ENCODE measurements around the gene CHMP4B.

The CHMP4B gene

GRCh38 chr20:33839591-33839990 lies 28.4 kb downstream of the CHMP4B start:
- no peak for TF ChIP-seq FOXP2 (optimal IDR thresholded peaks at IDR 0.05; ENCODE audit: borderline replicate concordance, extremely low read depth, extremely low read length, insufficient read depth)
- no peak for TF ChIP-seq POLR2AphosphoS5 (IDR thresholded peaks at IDR 0.05; ENCODE audit: low read depth, low read length)

- TF ChIP-seq SIN3A (IDR thresholded peaks at IDR 0.05; ENCODE audit: borderline replicate concordance, insufficient read depth, low read length): no peak
- no peak for TF ChIP-seq FOXP2 (optimal IDR thresholded peaks at IDR 0.05; ENCODE audit: borderline replicate concordance, extremely low read depth, extremely low read length, insufficient read depth)
- TF ChIP-seq TAF1 (IDR thresholded peaks at IDR 0.05; ENCODE audit: borderline replicate concordance, insufficient read depth, low read length): no peak
- TF ChIP-seq REST (IDR thresholded peaks at IDR 0.05; ENCODE audit: insufficient read depth in 1 of 2, low read depth in 2 of 2, low read length in 2 of 2): no peak
- TF ChIP-seq POLR2AphosphoS5 (IDR thresholded peaks at IDR 0.05; ENCODE audit: low read depth, low read length): no peak
Observed at GRCh38 chr20:33840160-33840559, 29.0 kb downstream of the CHMP4B start.

- TF ChIP-seq SIN3A (IDR thresholded peaks at IDR 0.05; ENCODE audit: borderline replicate concordance, insufficient read depth, low read length) (no peak), POLR2AphosphoS5 (IDR thresholded peaks at IDR 0.05; ENCODE audit: low read depth, low read length) (no peak)
Observed at GRCh38 chr20:33840759-33841435, 29.7 kb downstream of the CHMP4B start.

GRCh38 chr20:33841436-33841799 lies 30.3 kb downstream of the CHMP4B start:
- TF ChIP-seq FOXP2 (optimal IDR thresholded peaks at IDR 0.05; ENCODE audit: borderline replicate concordance, extremely low read depth, extremely low read length, insufficient read depth) (no peak), POLR2AphosphoS5 (IDR thresholded peaks at IDR 0.05; ENCODE audit: low read depth, low read length) (no peak), REST (IDR thresholded peaks at IDR 0.05; ENCODE audit: insufficient read depth in 1 of 2, low read depth in 2 of 2, low read length in 2 of 2) (no peak), SIN3A (IDR thresholded peaks at IDR 0.05; ENCODE audit: borderline replicate concordance, insufficient read depth, low read length) (no peak), TAF1 (IDR thresholded peaks at IDR 0.05; ENCODE audit: borderline replicate concordance, insufficient read depth, low read length) (no peak)

- TF ChIP-seq SIN3A (IDR thresholded peaks at IDR 0.05; ENCODE audit: borderline replicate concordance, insufficient read depth, low read length) (no peak), FOXP2 (optimal IDR thresholded peaks at IDR 0.05; ENCODE audit: borderline replicate concordance, extremely low read depth, extremely low read length, insufficient read depth) (no peak), REST (IDR thresholded peaks at IDR 0.05; ENCODE audit: insufficient read depth in 1 of 2, low read depth in 2 of 2, low read length in 2 of 2) (no peak), POLR2AphosphoS5 (IDR thresholded peaks at IDR 0.05; ENCODE audit: low read depth, low read length) (no peak), TAF1 (IDR thresholded peaks at IDR 0.05; ENCODE audit: borderline replicate concordance, insufficient read depth, low read length) (no peak)
Observed at GRCh38 chr20:33842346-33842745, 31.2 kb downstream of the CHMP4B start.

GRCh38 chr20:33843050-33843449 lies 31.9 kb downstream of the CHMP4B start:
- TF ChIP-seq SIN3A (IDR thresholded peaks at IDR 0.05; ENCODE audit: borderline replicate concordance, insufficient read depth, low read length) (no peak), FOXP2 (optimal IDR thresholded peaks at IDR 0.05; ENCODE audit: borderline replicate concordance, extremely low read depth, extremely low read length, insufficient read depth) (no peak), REST (IDR thresholded peaks at IDR 0.05; ENCODE audit: insufficient read depth in 1 of 2, low read depth in 2 of 2, low read length in 2 of 2) (no peak), TAF1 (IDR thresholded peaks at IDR 0.05; ENCODE audit: borderline replicate concordance, insufficient read depth, low read length) (no peak), POLR2AphosphoS5 (IDR thresholded peaks at IDR 0.05; ENCODE audit: low read depth, low read length) (no peak)
